Type B pancreatic cell (in vitro differentiated cells): ENCODE data around the gene NSD2. TPM values are rescaled to one million over a fixed set of nuclear protein-coding genes. Genes with fewer than 3 reads are reported as not detected.
A peak's percentile ranks its signal among the peaks of the same experiment; 100 is the strongest.
"Not testable (repeated sequence)": the region's sequence is repeated elsewhere in the genome, so short reads cannot be mapped to it uniquely, and the experiment has no call there.

Experiments used
- DNase-seq: peaks from one replicate; pipeline ENCODE4 v3.0.0; 2021; ENCODE audit warnings: mixed read lengths; ENCODE audit not compliant: unreplicated experiment; ENCODE audit errors: extremely low spot score
- H3K27ac Mint-ChIP-seq: 2 replicates; pipeline ENCODE4 v1.8.0; 2021; ENCODE audit warnings: mild to moderate bottlenecking, mixed read lengths
- H3K27me3 Mint-ChIP-seq: 2 replicates; pipeline ENCODE4 v1.8.0; 2021; ENCODE audit warnings: mixed read lengths
- H3K36me3 Mint-ChIP-seq: 2 replicates; pipeline ENCODE4 v1.8.0; 2021; ENCODE audit warnings: mixed read lengths
- H3K4me1 Mint-ChIP-seq: one replicate; pipeline ENCODE4 v1.8.0; 2021; ENCODE audit warnings: mixed read lengths; ENCODE audit not compliant: unreplicated experiment
- H3K4me3 Mint-ChIP-seq: 2 replicates; pipeline ENCODE4 v1.8.0; 2021; ENCODE audit warnings: mild to moderate bottlenecking, mixed read lengths
- H3K9me3 Mint-ChIP-seq: 2 replicates; pipeline ENCODE4 v1.8.0; 2021; ENCODE audit warnings: mixed read lengths
- microRNA-seq: library from miRNA; unstranded; fragments of <30 nt; microRNA quantifications from one replicate; pipeline ENCODE4, GENCODE V29; 2020
- total RNA-seq: library from RNA; stranded (reverse); gene quantifications from 2 replicates; pipeline ENCODE4 v1.2.1, GENCODE V29; 2021; ENCODE audit warnings: low replicate concordance
- TF ChIP-seq, protein P1 (sequence below): fragments of 200-600 bp; sonication (generic); conservative IDR thresholded peaks from 2 replicates; pipeline ENCODE4 v1.5.0; 2021; ENCODE audit warnings: antibody characterized with exemption, mild to moderate bottlenecking

NSD2 gene
- total RNA-seq, 1 donor from 2014 or later, result 156 TPM

DNA sequence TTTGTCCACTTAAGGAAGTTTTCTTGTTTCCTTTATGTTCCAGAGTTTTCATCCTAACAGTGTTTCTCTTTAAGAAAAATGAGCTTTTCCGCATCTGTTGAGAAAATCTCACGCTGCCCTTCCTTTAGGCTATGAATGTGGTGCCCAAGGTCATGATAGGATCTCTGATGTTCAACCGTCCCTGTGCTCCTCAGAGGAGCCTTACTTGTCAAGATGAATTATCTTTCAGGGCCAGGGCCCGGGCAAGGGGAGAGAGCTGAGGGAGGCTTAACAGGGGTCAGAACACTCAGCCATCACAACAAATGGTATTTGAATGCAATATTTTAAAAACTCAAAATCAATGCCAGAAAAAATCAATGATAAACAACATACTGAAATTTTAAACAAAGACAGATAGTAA, 143.8 kb downstream of the NSD2 start:
- no peaks in the 10 kb centered on the region for H3K9me3 Mint-ChIP-seq
- no peak for DNase-seq
- H3K4me1 Mint-ChIP-seq, result peaks cover under 1% of the 10 kb centered on the region
- H3K27me3 Mint-ChIP-seq, result peaks cover 7% of the 10 kb centered on the region
- TF ChIP-seq, protein P1, sequence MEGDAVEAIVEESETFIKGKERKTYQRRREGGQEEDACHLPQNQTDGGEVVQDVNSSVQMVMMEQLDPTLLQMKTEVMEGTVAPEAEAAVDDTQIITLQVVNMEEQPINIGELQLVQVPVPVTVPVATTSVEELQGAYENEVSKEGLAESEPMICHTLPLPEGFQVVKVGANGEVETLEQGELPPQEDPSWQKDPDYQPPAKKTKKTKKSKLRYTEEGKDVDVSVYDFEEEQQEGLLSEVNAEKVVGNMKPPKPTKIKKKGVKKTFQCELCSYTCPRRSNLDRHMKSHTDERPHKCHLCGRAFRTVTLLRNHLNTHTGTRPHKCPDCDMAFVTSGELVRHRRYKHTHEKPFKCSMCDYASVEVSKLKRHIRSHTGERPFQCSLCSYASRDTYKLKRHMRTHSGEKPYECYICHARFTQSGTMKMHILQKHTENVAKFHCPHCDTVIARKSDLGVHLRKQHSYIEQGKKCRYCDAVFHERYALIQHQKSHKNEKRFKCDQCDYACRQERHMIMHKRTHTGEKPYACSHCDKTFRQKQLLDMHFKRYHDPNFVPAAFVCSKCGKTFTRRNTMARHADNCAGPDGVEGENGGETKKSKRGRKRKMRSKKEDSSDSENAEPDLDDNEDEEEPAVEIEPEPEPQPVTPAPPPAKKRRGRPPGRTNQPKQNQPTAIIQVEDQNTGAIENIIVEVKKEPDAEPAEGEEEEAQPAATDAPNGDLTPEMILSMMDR, result no peak
- no peak overlapping the region for H3K4me3 Mint-ChIP-seq
- no peaks in the 10 kb centered on the region for H3K36me3 Mint-ChIP-seq
- no peak overlapping the region for H3K27ac Mint-ChIP-seq

DNA sequence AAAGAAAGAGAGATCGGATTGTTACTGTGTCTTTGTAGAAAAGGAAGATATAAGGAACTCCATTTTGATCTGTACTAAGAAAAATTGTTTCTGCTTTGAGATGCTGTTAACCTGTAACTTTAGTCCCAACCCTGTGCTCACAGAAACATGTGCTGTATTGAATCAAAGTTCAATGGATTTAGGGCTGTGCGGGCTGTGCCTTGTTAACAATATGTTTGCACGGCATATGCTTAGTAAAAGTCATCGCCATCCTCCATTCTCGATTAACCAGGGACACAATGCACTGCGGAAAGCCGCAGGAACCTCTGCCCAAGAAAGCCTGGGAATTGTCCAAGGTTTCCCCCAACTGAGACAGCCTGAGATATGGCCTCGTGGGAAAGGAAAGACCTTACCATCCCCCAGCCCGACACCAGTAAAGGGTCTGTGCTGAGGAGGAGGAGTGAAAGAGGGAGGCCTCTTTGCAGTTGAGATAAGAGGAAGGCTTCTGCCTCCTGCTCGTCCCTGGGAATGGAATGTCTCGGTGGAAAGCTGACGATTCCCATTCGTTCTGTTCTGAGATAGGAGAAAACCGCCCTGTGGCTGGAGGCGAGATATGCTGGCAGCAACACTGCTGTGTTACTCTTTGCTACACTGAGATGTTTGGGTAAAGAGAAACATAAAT, 150.3 kb downstream of the NSD2 start:
- not testable (repeated sequence) for H3K4me3 Mint-ChIP-seq, H3K4me1 Mint-ChIP-seq, H3K36me3 Mint-ChIP-seq, H3K27ac Mint-ChIP-seq, DNase-seq, H3K9me3 Mint-ChIP-seq
- peaks cover 45% of the 10 kb centered on the region for H3K27me3 Mint-ChIP-seq

DNA sequence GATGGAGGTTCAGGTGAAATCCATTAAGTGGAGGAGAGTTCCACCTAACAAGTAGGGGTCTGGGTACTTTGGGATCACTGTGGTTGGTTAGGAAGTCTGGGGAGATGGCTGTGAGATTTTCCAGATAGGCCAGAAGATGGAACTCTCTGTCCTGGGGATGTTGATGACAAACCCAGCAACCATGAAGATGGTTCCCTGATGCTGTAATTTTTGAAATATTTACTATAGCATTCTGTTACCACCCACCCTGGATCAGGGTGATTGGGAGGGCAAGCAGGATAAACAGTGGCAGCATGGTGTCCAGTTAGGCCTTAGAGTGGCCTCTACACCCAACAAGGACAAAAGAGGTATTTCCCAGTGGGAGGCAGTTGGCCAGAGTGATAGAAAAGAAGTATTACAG, 153.5 kb downstream of the NSD2 start:
- no peak overlapping the region for H3K27ac Mint-ChIP-seq
- H3K36me3 Mint-ChIP-seq, result no peaks in the 10 kb centered on the region
- TF ChIP-seq, protein P1, result no peak
- peaks cover 70% of the 10 kb centered on the region for H3K27me3 Mint-ChIP-seq
- H3K4me3 Mint-ChIP-seq, result no peak overlapping the region
- no peaks in the 10 kb centered on the region for H3K9me3 Mint-ChIP-seq
- no peaks in the 10 kb centered on the region for H3K4me1 Mint-ChIP-seq
- DNase-seq, result no peak

DNA sequence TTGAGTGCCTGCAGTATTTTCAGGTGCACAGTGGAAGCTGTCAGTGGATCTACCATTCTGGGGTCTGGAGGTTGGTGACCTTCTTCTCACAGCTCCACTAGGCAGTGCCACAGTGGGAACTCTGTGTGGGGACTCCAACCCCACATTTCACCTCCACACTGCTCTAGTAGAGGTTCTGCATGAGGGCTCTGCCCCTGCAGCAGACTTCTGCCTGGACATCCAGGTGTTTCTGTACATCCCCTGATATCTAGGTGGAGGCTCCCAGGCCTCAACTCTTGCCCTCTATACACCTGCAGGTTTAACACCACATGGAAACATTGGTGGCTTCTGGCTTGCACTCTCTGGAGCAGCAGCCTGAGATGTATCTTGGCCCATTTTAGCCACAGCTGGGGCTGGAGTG, 154.6 kb downstream of the NSD2 start:
- Mint-ChIP-seq H3K4me1 (no peaks in the 10 kb centered on the region), H3K27me3 (peaks cover 75% of the 10 kb centered on the region), H3K36me3 (no peaks in the 10 kb centered on the region), H3K4me3 (no peak overlapping the region), H3K9me3 (no peaks in the 10 kb centered on the region), H3K27ac (no peak overlapping the region)
- TF ChIP-seq, protein P1, result no peak
- DNase-seq, result no peak

DNA sequence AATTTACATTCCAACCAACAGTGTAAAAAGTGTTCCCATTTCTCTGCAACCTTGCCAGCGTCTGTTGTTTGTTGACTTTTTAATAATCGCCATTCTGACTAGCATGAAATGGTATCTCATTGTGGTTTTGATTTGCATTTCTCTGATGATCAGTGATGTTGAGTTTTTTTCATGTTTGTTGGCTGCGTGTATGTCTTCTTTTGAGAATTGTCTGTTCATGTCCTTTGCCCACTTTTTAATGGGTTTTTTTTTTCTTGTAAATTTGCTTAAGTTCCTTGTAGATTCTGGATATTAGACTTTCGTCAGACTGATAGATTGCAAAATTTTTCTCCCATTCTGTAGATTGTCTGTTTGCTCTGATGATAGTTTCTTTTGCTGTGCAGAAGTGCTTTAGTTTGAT, 155.9 kb downstream of the NSD2 start:
- peaks cover 71% of the 10 kb centered on the region for H3K27me3 Mint-ChIP-seq
- not testable (repeated sequence) for H3K36me3 Mint-ChIP-seq, DNase-seq, H3K27ac Mint-ChIP-seq, H3K4me3 Mint-ChIP-seq, H3K4me1 Mint-ChIP-seq, H3K9me3 Mint-ChIP-seq

DNA sequence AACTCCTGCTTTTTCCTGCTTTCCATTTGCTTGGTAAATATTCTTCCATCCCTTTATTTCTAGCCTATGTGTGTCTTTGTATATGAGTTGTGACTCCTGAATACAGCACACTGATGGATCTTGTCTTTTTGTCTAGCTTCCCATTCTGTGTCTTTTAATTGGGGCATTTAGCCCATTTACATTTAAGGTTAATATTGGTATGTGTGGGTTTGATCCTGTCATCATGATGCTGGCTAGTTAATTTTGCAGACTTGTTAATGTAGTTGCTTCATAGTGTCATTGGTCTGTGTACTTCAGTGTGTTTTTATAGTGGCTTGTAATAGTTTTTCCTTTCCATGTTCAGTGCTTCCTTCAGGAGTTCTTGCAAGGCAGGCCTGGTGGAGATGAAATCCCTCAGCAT, 160.0 kb downstream of the NSD2 start:
- H3K27me3 Mint-ChIP-seq, result peaks cover 68% of the 10 kb centered on the region
- H3K27ac Mint-ChIP-seq, H3K4me3 Mint-ChIP-seq, H3K9me3 Mint-ChIP-seq, DNase-seq, H3K36me3 Mint-ChIP-seq, H3K4me1 Mint-ChIP-seq: not testable (repeated sequence)

Small RNA genes within 50 kb of the gene (microRNA-seq; reads per million reads assigned to microRNA genes)
- 3.0 reads per million, percentile 5 among the genes with 10 or more reads in this experiment for gene MIR943

Other genes starting within 250 kb of the NSD2 start
- gene FAM53A, start 187.1 kb upstream of the NSD2 start, total RNA-seq, result 0.90 and 3.2 TPM in 2 replicates
- gene SLBP, start 159.1 kb upstream of the NSD2 start, total RNA-seq, result 40.2 and 46.0 TPM in 2 replicates
- 38.5 and 41.0 TPM in 2 replicates for gene TMEM129, start 150.1 kb upstream of the NSD2 start, total RNA-seq
- 35.9 and 91.4 TPM in 2 replicates for gene TACC3, start 149.9 kb upstream of the NSD2 start, total RNA-seq
- gene FGFR3, start 78.1 kb upstream of the NSD2 start, total RNA-seq, result 44.3 and 63.9 TPM in 2 replicates
- gene LETM1, start 15.2 kb upstream of the NSD2 start, total RNA-seq, result 61.1 and 64.3 TPM in 2 replicates
- gene NELFA, start 137.6 kb downstream of the NSD2 start, total RNA-seq, result 42.2 and 44.8 TPM in 2 replicates
- gene NAT8L, start 187.9 kb downstream of the NSD2 start, total RNA-seq, result 9.6 and 14.9 TPM in 2 replicates